HT-29 (cell line): ENCODE data around the gene CACNA1A. TPM values are rescaled to one million over a fixed set of nuclear protein-coding genes. Genes with fewer than 3 reads are reported as not detected.

Experiments
- DNase-seq: peaks from one replicate; pipeline ENCODE4 v3.0.0-alpha.2; 2015; ENCODE audit warnings: low spot score
- total RNA-seq: library from RNA; depleted of rRNA; stranded (reverse); fragments of >200 nt; shearing (Covaris generic); gene quantifications from 2 replicates; pipeline ENCODE4 v1.2.3, GENCODE V29; 2014

Gene CACNA1A
- total RNA-seq, 1 experiment from 2014 or later = 0.10 TPM

DNA sequence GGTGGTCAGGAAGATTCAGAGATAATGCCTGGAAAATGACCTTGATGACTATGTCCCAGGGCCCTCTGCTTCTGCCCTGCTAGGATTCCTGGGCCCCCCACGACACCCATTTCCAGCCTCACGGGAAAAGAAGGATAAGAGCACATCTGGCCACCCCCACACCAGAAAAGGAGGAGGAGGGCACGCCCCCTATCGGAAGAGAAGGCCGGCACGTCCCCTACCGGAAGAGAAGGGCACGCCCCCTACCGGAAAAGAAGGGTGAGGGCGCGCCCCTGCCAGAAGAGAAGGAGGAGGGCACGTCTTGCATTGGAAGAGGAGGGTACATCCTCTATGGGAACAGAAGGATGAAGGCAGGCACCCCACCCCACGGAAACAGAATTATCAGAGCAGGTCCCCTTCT lies 271.8 kb downstream of the CACNA1A start:
- peak; percentile 58 for DNase-seq

DNA sequence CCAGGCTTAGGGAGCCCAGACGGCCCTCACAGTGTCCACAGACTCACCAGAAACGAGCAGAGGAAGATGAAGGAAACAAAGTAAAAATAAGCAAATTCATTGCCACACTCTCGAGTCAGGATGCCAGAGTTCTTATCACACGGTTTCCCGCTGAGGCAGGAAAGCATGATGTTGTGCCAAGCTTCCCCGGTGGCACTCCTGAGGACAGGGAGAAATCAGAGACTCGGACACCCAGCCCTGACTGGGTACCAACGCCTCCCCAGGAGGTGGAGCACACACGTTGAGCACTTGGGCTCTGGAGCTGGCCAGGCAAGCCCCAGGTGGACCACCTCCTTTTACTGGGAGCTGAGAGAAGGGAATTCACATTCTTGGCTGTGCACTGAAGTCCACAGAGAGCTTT lies 274.6 kb downstream of the CACNA1A start:
- no peak for DNase-seq

DNA sequence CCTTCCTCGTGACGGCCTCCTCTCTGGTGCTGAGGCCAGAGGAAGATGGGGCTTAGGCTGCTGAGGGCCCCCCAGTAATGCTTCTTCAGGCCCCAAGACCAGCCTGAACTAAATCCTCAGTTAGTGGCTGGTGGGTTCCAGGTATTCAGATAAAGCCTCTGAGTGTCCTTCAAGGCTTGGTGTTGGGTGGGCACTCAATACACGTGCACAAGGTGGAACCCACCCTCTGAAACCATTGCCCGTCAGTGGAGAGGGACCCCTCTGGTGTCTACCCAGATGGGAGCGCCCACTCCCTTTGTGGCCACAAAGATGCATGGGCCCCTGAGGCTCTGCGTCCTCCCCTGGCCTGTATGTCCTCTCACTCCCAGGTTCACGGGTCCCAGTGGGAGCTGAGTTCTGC lies 277.0 kb downstream of the CACNA1A start:
- DNase-seq = no peak

DNA sequence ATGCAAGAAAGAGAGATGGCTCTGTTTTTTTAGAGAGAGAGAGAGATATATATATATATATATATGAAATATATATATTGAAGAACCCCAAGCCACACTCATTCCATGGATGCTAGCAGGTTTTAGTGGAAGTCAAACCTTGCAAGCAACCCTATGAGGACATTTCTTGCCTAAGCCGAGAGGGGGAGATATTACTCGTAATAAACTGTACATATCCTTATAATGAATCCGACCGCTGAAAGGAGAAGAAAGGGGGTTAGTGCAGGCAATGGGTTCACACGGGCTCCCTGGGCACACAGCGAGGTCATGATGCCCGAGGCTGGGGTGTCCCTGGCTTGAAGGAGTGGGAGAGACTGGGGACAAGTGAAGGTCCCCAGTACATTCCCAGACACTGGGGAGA lies 277.7 kb downstream of the CACNA1A start:
- no peak for DNase-seq

DNA sequence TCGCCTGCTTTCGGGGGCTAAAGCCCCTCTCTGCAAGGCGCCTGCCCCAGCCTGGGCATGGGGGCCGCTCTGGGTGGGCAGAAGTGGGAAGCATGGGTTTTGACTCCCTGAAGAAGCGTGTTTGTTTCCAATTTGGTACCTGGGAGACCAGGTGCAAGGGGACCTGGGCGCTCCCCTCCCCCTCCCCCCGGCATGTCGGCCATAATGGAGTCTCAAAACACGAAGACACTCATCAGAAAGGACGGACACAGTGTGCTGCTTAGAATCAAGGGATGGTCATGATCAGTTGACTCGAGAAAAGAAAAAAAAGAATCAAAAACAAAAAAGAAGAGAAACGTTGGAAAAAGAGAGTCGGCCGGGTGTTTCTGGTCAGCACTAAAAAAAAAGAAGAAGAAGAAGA lies 279.3 kb downstream of the CACNA1A start:
- no peak for DNase-seq

DNA sequence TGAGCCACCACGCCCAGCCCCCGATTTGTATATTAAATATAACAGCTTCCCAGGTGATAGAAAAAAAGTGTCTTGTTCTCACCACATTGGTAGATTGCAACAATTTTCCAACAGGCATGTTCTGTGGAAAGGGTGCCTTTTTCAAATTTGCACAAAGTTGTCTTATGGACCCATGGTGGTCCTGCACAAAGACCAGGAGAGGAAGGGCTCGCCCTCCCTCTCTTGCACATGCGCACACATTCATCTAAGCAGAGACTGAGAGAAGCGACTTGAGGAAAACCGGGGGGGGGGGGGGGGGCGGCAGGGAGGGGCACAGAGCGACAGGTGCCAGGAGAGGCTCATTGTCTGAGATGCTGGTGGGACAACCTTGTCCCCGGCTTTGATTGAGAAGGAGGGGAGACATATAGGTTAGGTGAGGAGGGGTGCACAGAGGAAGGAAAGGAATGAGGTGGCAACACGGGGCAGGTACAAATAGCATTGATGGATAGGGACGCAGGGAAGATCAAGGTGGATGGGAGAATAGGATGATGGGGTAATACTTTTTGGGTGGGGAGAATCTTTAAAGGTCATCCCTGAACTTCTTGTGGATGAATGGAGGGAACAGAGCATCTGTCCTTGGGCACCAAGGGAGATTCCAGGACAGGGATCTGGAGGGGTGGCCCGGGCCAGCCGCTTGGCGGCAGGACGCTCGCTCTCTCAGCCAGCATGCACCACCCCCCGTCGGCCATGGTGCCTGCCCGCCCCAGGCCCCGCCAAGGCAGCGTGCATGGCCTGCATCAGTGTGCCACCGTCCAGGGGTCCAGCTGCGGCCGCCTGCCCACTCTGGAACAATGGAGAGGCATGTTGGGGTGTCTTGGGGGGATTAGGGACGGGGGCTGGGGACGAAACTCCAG lies 280.1 kb downstream of the CACNA1A start:
- no peak for DNase-seq

DNA sequence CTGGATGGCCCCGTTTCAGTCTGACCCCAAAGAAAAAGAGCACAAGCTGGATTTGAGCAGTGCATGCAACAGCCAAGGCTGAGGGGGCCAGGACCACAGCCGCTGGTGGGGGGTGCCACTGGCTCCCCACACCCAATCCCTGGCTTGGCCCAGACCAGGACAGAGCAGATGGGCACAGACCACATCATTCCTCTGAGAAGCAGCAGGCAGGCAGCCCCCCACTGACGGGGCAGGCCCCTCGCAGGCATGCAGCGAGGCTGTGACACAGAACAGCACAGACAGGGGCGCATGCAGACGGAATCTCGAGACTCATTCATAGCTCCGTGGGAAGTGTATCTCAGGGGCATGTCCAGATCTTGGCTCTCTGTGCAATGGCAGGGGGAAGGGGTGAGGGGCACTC lies 281.2 kb downstream of the CACNA1A start:
- no peak for DNase-seq

DNA sequence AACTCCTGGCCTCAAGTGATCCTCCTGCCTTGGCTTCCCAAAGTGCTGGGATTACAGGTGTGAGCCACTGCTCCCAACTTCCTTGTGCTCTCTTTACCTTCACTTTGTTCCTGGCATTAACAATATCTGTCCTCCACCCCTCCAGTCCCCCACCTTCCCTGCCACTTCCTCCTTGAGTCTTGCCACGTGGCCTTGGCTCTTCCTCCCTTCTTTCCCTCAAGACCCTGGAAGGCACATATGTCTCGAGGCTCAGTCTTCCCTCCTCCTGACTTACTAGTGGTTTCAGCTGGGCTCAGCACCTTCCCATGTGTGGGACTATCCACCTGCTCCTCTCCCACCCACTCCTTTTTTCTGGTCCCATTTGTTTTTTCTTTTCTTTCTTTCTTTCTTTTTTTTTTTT lies 285.4 kb downstream of the CACNA1A start:
- no peak for DNase-seq

DNA sequence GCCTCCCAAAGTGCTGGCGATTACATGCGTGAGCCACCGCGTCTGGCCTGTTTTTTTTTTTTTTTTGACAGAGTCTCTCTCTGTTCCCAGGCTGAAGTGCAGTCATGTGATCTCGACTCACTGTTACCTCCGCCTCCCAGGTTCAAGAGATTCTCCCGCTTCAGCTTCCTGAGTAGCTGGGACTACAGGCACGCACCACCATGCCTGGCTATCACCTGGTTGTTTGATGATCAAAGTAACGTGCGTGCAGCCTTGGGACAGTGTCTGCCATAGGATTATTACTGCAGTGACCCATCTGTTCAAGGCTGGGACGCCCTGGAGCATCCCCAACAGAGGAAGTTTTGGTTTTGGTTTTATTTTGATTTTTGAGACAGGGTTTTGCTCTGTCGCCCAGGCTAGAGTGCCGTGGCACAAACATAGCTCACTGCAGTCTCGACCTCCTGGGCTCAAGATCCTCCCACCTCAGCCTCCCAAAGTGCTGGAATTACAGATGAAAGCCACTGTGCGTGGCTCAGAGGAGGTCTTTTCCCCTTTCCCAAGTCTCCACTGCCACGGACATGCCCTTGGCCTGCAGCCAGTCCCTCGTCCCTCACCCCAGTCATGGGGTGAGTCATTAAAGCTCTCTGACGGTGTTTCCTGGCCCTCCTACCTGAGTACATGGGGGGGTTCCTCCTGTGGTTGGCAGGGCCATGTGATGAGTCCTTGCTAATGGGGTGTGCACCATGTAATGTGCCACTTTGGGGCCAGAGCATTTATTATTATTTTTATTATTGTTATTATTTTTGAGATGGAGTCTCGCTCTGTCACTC lies 290.5 kb downstream of the CACNA1A start:
- DNase-seq = no peak

DNA sequence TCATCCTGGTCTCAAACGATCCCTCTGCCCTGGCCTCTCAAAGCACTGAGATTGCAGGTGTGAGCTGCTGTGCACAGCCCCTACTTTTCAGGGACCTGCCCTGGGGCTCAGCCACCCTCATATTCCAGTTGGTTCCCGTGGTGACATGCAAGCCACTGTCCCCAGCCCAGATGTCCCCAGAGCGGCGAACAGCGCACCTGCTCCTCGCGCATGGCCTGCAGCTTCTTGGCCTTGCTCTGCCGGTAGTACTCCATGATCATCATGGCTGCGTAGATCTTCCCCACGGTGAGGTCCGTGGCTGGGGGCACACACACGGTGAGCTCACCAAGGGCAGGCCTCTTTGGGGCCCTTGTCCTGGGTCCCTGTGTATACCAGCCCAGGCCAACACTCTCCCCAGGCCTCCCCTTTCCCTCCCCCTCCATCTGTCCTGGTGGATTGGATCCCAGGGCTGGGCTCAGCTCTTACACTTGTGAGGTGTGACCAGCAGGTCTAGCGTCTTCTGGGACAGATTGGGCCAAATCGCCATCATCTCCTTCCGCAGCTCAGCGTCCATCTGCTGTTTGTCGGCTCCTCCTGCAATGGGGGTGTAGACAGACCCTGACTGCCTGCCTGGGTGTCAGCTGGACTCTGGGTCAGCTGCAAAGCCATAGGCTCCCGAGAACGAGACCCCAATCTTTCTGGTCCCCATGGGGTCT lies 292.1 kb downstream of the CACNA1A start:
- DNase-seq = no peak

DNA sequence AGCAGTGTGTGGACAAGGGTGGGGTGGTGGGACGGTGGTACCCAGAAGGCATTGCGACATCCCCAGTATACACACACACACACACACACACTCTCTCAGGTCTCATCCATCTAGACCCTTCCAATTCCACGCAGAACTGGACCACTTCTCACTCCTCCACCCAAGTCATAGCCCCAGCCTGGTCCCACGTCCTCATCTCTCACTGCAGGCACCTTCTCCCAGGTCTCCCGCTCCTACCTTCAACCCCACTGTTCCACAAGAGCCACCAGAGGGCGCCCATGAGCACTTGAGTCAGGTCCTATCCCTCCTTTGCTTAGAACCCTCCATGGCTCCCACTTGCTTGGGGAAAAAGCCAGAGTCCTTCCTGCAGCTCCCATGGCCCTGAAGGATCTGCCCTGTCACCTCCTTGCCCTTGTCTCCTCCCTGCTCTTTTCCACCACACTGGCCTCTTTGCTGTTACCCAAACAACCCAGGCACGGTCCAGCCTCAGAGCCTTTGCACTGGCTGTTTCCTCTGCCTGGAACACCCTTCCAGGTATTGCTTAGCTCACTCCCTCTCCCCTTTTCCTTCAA lies 293.4 kb downstream of the CACNA1A start:
- peak; percentile 66 for DNase-seq

DNA sequence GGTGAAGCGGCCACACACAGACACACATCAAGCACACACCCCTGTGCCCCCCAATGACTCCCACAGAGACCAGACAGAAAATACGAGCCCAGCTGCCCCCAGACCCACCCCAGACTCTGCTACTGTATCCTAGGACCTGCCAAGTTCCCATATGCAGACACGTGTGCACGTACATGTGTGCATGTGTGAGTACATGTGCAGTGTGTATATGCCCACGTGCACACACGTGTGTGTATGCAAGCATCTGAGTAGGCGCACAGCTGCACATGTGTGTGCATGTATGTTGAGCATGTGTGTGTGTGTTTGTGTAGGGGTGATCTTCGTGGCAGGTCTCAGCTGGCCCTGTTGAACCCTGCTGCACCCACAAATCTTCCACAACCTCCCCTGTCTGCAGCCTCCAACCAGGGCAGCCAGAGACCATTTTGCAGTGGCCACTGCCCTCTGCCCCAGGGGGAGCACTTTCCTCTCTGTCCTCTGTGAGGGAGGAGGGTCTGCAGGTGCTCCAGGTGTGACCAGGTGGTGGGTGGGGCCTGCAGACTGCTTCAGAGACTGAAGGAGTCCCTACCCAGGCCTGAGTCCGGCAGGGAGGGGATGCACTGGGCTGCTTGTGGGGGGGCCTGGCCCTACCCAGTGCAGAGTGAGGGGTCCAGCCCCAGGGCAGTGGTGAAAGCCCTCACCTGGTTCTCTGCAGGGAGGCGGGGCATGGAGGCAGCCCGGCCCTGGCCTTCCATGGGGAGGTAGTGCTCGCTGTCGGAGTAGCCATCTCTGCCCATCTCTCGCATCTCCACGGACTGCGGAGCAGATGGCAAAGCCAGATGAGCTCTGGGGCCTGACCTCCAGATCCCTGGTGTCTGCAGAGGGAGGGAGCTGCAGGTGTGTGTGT lies 294.6 kb downstream of the CACNA1A start:
- DNase-seq = no peak

DNA sequence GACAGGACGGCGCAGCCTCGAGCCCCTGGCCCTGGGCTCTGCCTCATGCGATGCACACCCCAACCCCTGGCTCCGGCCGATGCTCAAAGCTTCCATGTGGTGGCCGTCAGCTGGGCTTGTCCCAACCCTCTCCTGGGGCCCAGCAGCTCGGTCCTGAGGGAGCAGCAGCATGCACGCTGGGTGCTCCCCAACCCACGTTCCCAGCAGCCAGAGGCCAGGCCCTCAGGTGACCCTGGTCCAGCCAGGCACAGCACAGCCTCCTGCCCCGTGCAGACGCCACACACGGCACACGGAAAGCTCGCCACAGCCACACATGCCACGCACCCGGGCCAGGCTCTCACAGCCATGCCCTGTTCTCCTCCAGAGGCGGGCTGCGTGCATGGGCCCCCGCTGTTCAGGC lies 295.3 kb downstream of the CACNA1A start:
- DNase-seq = no peak

DNA sequence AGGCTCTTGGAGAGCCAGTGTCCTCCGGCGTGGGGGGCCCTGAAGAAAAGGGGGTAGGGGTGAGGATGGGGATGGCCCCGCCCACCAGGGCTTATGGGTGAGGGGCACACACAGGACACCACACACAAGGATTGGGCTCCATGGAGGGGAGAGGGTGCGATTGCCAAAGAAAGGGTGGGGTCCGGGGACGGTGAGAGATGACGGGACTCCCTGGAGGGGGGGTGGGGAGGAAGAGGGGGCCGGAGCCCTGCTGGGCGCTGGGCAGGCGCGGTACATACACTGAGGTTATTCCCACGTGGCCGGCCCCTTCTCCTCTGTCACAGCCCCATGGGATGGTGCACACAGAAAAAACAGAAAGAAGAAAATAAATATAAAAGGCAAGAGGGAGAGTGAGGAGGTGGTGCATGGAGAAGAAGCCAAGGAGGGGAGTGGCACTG lies 295.9 kb downstream of the CACNA1A start:
- no peak for DNase-seq

DNA sequence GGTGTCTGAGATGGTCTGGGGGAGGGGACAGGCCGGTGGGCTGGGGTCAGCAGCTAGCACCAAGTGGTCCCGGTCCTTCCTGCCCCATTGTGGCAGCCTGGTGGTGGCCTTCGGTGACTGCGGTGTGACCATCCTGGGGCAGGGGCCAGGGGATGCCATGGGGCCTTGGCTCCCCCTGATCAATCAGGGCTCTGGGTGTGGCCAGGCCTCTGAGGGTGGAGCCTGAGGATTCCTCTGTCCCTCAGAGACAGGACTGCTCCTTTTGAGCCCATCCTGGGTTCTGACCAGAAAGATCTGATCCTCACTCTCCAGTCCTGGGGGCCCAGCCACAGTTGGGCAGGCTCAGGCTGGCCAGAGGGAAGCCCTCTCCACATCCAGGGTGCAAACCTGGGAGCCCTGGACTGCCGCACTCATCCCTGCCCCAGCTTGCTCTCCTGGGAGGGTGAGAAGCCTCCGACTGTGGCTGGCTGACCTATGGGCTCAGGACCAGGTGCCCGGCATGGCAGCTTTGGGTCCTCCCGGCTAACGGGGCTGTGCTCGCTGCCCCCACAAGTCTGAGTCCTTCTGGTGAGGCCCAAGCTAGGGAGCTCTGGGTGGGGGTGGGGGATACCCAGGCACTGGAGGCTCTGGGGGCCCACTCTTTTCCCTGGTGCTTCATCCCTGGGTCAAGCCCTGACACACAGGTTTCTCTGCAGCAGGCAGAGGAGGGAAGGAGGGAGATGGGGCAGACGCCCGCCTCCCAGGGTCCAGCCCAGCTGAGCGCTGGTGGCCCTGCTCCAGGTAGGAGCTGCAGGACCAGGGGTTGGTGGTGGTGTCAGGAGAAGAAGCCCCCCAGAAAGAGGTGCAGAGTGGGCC lies 296.6 kb downstream of the CACNA1A start:
- no peak for DNase-seq

DNA sequence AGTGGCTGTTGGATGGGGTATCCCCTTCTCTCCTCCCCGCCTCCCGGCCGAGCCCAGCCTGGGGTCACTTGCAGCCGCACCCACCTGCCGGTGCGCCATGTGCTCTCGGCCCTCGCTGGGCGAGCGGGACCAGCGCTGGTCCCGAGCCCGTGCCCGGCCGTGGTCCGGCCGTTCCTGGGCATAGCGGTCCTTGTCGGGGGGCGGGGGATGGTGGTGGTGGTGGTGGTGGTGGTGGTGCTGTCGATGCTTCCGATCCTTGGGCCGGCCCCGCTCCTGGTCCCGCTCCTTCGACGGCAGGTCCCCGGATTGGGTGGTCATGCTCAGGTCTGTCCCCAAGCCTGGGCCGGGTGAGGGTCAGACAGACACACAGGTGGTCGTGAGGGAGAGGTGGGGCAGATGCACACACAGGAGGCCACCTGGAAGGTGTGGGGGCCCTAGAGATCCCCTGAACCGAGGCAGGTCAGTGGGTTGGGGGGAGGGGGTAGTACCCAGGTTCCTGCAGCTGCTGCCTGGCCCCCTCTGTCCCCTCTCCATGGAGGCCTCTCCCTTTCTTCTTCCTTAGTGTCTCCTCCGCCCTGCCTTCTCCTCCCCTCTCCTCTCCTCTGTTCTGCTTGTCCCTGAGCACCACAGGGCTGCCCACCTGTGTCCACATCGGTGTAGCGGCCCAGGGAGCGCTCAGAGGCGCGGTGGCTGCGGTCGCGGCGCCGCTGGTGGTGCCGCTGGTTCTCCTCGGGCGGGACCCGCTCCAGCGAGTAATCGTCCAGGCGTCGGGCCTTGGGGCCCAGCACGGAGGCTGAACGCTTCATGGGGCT lies 297.4 kb downstream of the CACNA1A start:
- DNase-seq = no peak

DNA sequence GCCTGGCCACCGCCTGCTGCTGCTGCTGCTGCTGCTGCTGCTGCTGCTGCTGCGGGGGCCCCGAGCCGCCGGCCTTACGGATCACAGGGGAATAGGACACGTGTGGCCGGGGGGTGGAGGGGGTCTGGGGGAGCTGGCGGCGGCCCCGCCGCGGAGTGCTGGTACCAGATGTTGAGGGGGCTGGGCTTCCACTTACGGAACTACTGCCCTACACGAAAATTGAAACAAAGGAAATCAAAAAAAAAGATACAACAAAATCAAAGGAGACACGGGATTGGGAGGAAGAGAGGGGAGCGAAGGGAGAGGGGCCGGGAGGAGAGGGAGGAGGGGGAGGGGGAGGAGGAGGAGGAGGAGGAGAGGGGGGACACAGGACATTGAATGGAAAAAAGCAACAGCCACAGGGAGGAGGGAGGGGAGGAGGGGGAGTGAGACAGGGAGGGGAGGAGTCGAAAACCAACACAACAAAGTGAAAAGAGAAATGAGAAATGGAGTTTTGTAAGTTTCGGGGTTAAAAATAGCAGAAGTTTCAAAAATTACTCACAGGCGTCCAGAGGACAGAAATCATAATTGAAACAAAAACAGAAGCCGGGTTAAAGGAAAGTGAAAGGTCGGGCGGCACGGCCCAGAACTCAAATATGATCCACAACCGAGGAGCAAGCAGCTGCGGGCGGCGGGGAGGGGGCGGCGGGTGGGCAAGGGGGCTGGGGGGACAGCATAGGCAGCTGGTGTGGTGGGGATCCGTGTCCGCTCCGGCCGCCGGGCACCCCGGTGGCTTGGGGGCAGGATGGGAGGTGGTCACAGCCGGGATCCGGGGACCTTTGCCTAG lies 298.2 kb downstream of the CACNA1A start:
- no peak for DNase-seq

DNA sequence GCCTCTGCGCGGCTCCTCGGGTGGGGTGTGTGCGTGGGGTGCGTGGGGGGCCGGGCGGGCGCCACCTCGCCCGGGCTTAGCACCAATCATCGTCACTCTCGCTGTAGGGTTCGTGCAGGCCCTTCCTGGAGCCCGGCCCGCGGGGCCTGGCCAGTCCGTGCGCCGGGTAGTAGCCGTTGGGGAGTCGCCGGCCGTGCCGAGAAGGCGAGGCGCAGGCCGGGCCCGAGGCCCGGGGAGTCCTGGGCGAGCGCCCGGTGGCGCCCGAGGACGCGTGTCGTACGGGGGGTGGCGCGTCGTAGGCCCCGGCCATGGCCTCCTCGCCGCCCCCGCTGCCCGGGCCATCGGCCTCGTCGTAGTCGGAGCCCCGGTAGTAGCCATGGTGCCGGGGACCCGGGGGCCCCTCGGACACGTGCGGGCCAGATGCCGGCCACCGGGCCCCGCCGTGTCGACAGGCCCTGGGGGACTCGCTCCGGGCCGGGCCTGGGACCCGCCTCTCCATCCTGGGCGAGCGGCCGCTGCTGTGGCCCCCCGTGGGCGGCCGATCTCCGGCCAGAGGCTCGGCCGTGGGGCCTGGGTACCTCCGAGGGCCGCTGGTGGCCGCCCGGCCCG lies 298.9 kb downstream of the CACNA1A start:
- no peak for DNase-seq
